Neuronal stem cell (in vitro differentiated cells): ENCODE measurements around the gene MRPL24.

Experiments
- DNase-seq: peaks from one replicate; pipeline ENCODE4 v3.0.0-alpha.2; 2013; ENCODE audit warnings: low spot score
- H2AFZ ChIP-seq: one replicate; pipeline ENCODE4 v1.6.1; 2013; ENCODE audit warnings: mild to moderate bottlenecking, low read length, inconsistent platforms
- H2AK5ac ChIP-seq: 2 replicates; pipeline ENCODE4 v1.6.1; 2013; ENCODE audit warnings: low read depth, mild to moderate bottlenecking, inconsistent platforms, low read length, moderate library complexity, mixed read lengths
- H2BK120ac ChIP-seq: 2 replicates; pipeline ENCODE4 v1.6.1; 2013; ENCODE audit warnings: low read depth, mild to moderate bottlenecking, inconsistent platforms, low read length, moderate library complexity, mixed read lengths
- H2BK12ac ChIP-seq: one replicate; pipeline ENCODE4 v1.6.1; 2013; ENCODE audit warnings: low read length, inconsistent platforms
- H2BK15ac ChIP-seq: 2 replicates; pipeline ENCODE4 v1.6.1; 2013; ENCODE audit warnings: mild to moderate bottlenecking, low read length, inconsistent platforms, mixed read lengths
- H2BK5ac ChIP-seq: one replicate; pipeline ENCODE4 v1.6.1; 2013; ENCODE audit warnings: inconsistent platforms, mild to moderate bottlenecking, low read length, moderate library complexity
- H3K14ac ChIP-seq: one replicate; pipeline ENCODE4 v1.6.1; 2013; ENCODE audit warnings: low read length, inconsistent platforms
- H3K18ac ChIP-seq: 2 replicates; pipeline ENCODE4 v1.6.1; 2013; ENCODE audit warnings: low read length, inconsistent platforms
- H3K23ac ChIP-seq: 2 replicates; pipeline ENCODE4 v1.6.1; 2013; ENCODE audit warnings: low read depth, mild to moderate bottlenecking, mixed read lengths, low read length, inconsistent platforms; ENCODE audit not compliant: poor library complexity
- H3K27ac ChIP-seq: replicated peaks from 3 replicates; pipeline ENCODE4 v1.5.1; 2013; ENCODE audit warnings: low read length, inconsistent platforms
- H3K27me3 ChIP-seq, 3 experiments: 2 replicates each; pipeline ENCODE4 v1.6.1; 2013; ENCODE audit warnings: low read length in 3 of 3, mild to moderate bottlenecking in 2 of 3, inconsistent platforms in 1 of 3, low read depth in 1 of 3, mixed read lengths in 1 of 3, moderate library complexity in 1 of 3; ENCODE audit not compliant: control insufficient read depth in 3 of 3, insufficient read depth in 3 of 3
- H3K36me3 ChIP-seq, 2 donors: replicated peaks in 1 of 2; 2 replicates each; pipeline ENCODE4 v1.6.1; 2013; ENCODE audit warnings: low read length in 2 of 2; ENCODE audit not compliant: control insufficient read depth in 2 of 2, insufficient read depth in 2 of 2
- H3K4ac ChIP-seq: 2 replicates; pipeline ENCODE4 v1.6.1; 2013; ENCODE audit warnings: inconsistent platforms, mild to moderate bottlenecking, low read length, moderate library complexity
- H3K4me1 ChIP-seq, 2 donors: 1 replicate in 1 of 2; 2 replicates in 1 of 2; pipeline ENCODE4 v1.6.1; 2013; ENCODE audit warnings: low read length in 2 of 2, low read depth in 1 of 2; ENCODE audit not compliant: control insufficient read depth in 2 of 2, insufficient read depth in 1 of 2
- H3K4me2 ChIP-seq: one replicate; pipeline ENCODE4 v1.6.1; 2013; ENCODE audit warnings: mild to moderate bottlenecking, low read length, inconsistent platforms; ENCODE audit not compliant: insufficient read depth, poor library complexity, severe bottlenecking
- H3K4me3 ChIP-seq, 2 donors: 2 replicates each; pipeline ENCODE4 v1.5.1; 2013; ENCODE audit warnings: low read length in 2 of 2, mild to moderate bottlenecking in 2 of 2, inconsistent platforms in 1 of 2, moderate library complexity in 1 of 2
- H3K79me1 ChIP-seq: one replicate; pipeline ENCODE4 v1.6.1; 2013; ENCODE audit warnings: low read depth, mild to moderate bottlenecking, inconsistent platforms, low read length, moderate library complexity
- H3K9ac ChIP-seq: one replicate; pipeline ENCODE4 v1.6.1; 2013; ENCODE audit warnings: mild to moderate bottlenecking, low read depth, low read length, inconsistent platforms; ENCODE audit not compliant: poor library complexity
- H3K9me3 ChIP-seq, 2 donors: replicated peaks in 1 of 2; 2 replicates each; pipeline versions ENCODE3 to v1.6.1; 2013; ENCODE audit warnings: low read length in 2 of 2, mild to moderate bottlenecking in 2 of 2, inconsistent platforms in 1 of 2, low read depth in 1 of 2, mixed read lengths in 1 of 2, moderate library complexity in 1 of 2; ENCODE audit not compliant: control insufficient read depth in 2 of 2, insufficient read depth in 1 of 2
- H4K8ac ChIP-seq: one replicate; pipeline ENCODE4 v1.6.1; 2013; ENCODE audit warnings: low read depth, mild to moderate bottlenecking, inconsistent platforms, low read length, moderate library complexity
- H4K91ac ChIP-seq: one replicate; pipeline ENCODE4 v1.6.1; 2013; ENCODE audit warnings: low read length, low read depth, mild to moderate bottlenecking, inconsistent platforms; ENCODE audit not compliant: poor library complexity
- WGBS, 2 donors: extraction: QIAGEN DNeasy Blood & Tissue Kit; methylation state at CpG; one replicate each; pipeline ENCODE4 v1.1.7; 2013; ENCODE audit warnings: missing lambda C conversion rate in 2 of 2, mixed read lengths in 1 of 2; ENCODE audit not compliant: insufficient read length in 2 of 2, insufficient replicate concordance in 1 of 2; ENCODE audit errors: extremely low coverage in 2 of 2; 5-methylcytosine and 5-hydroxymethylcytosine counted together

The MRPL24 gene

DNA sequence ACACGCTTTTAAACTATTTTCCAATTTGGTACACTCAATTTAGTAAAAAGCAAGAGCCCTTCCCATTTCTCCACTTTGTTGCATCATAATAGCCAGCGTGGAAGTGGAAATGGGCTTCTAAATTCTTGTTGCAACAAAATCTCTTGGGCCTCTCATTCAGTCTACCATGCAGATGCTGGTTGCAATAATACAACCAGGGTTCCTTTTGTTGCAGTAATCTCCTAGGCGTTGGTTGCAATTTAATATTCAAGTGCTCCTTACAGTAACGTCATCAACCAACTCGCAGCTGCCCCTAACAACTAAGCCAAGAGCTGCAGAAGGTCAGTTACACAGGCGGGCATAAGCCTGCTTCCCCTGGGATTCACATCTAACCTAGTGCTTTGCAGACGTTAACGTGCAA lies 13.3 kb upstream of the MRPL24 start:
- Histone ChIP-seq H3K4me1 (peaks cover 10 to 15% of the 10 kb centered on the region in 2 donors), H2AFZ (no peak overlapping the region), H3K36me3 (peaks cover 2 to 16% of the 10 kb centered on the region in 2 donors), H3K9ac (no peak overlapping the region), H4K91ac (no peak overlapping the region), H3K14ac (no peak overlapping the region), H3K79me1 (peaks cover 8% of the 10 kb centered on the region), H3K4ac (no peak overlapping the region), H4K8ac (no peak overlapping the region), H2BK12ac (no peak overlapping the region), H2BK120ac (no peak overlapping the region), H3K18ac (no peak overlapping the region), H3K4me3 (no peak overlapping the region), H2BK15ac (no peak overlapping the region), H3K27ac (no peak overlapping the region), H3K23ac (no peak overlapping the region), H2BK5ac (no peak overlapping the region), H3K4me2 (no peak overlapping the region), H3K27me3 (no peaks in the 10 kb centered on the region), H2AK5ac (no peak overlapping the region), H3K9me3 (no peaks in the 10 kb centered on the region)
- DNase-seq = no peak
- WGBS, 2 donors = no CpG with 5 or more reads among the region's 8 CpGs

DNA sequence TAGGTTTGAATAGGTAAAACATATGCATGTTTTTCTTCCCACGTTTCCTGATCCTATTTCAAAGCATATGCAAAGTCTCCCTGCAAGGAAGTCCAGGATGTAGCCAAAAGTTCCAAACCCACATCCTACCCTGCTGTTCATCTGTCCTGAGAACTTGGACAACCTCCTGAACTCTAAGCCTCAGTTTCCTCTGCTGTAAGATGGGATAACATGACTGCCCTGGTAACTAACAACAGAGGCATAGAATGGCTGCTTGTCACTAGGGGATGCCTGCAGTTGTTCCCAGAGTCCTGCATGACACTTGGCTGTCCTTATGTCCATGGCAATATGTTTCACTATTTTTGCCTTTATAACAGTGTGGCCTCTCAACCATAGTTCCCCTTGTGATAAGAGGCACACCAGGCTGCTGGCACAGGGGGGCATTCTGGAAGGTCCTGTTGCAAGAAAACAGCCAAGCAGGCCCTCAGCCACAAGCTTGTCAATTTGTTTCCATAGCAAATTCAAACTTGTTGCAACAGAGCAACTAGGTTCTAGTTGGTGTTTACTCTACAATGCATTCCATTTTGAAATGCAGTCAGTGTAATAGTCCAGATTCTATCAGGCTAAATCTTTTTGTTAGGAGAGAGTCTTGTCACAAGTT lies 12.1 kb upstream of the MRPL24 start:
- Histone ChIP-seq H3K18ac (no peak overlapping the region), H3K4me1 (peaks cover 22 to 28% of the 10 kb centered on the region in 2 donors), H3K23ac (no peak overlapping the region), H3K9me3 (no peaks in the 10 kb centered on the region), H2BK120ac (no peak overlapping the region), H2BK12ac (no peak overlapping the region), H4K91ac (no peak overlapping the region), H3K4ac (no peak overlapping the region), H2AK5ac (no peak overlapping the region), H3K27ac (no peak overlapping the region), H3K4me3 (peak overlapping the region; percentile 0 to 83), H4K8ac (no peak overlapping the region), H2BK15ac (no peak overlapping the region), H2BK5ac (no peak overlapping the region), H2AFZ (no peak overlapping the region), H3K9ac (no peak overlapping the region), H3K27me3 (no peaks in the 10 kb centered on the region), H3K79me1 (peaks cover 8% of the 10 kb centered on the region), H3K4me2 (no peak overlapping the region), H3K36me3 (peaks cover 2 to 23% of the 10 kb centered on the region in 2 donors), H3K14ac (no peak overlapping the region)
- DNase-seq = no peak
- no CpG with 5 or more reads among the region's 1 CpG for WGBS, 2 donors

DNA sequence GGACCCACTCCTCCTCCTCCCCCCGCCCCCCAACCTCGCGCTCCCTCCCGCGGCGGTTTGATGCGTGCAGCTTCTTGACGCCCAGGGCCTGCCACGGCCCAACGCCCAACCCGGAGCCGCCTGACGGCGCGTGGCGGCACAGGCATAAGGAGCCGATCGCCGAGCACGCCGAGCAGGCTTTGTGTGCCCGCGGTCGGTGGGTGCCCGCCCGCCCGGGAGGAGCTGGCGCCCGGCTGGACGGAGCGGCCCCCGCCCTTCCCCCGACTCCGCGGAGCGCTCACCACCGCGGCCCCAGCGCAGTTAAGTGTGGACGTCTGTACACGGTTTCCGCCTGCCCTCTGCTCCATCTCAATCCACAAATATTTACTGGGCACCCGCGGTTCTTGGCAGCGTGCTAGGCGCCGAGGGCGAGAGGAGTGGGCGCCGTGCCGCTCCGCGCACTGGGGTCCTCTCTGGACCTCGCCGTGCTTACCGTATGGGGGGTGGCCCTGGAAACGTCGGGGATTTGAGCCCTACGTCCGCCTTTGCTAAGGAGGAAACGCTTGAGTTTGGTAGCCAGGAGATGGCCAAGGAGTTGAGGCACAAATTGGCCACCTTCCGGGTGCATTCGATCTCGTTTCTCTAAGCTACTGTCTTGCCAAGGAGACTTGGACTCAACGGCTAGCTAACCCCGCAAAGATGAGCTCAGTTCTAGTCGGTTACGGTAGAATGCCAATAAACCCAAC lies 11.0 kb upstream of the MRPL24 start:
- Histone ChIP-seq H2AK5ac (peak overlapping the region; percentile 10), H3K23ac (peak overlapping the region; percentile 92), H4K8ac (peak overlapping the region; percentile 83), H3K18ac (peak overlapping the region; percentile 99), H2AFZ (peak overlapping the region; percentile 88), H2BK5ac (peak overlapping the region; percentile 92), H3K4me3 (peak overlapping the region; percentile 83 to 90), H2BK12ac (peak overlapping the region; percentile 7), H3K4me2 (peak overlapping the region; percentile 52), H3K9ac (peak overlapping the region; percentile 98), H3K9me3 (no peaks in the 10 kb centered on the region), H2BK120ac (peak overlapping the region; percentile 82), H3K4me1 (peaks cover 26 to 36% of the 10 kb centered on the region in 2 donors), H3K36me3 (peaks cover 2 to 23% of the 10 kb centered on the region in 2 donors), H3K14ac (peak overlapping the region; percentile 86), H2BK15ac (peak overlapping the region; percentile 87), H3K27me3 (no peaks in the 10 kb centered on the region), H4K91ac (peak overlapping the region; percentile 93), H3K27ac (peak overlapping the region; percentile 72), H3K79me1 (peaks cover 8% of the 10 kb centered on the region), H3K4ac (peak overlapping the region; percentile 87)
- no CpG with 5 or more reads among the region's 68 CpGs for WGBS, 2 donors
- DNase-seq = peak; percentile 94

DNA sequence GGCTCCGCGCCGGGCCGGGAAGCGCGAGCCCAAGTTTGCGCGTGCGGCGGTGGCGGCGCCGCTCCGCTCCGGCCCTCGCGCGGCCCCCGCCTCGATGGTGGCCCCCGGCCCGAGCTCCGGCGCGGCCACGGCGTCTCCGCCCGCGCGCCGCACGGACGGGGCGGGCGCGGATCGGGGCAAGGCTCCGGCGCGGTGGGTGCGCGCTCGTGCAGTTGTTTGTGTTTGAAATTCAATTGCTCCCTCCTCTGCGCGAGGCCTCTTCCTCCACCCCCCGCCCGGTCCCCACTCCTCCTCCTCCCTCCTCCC lies 10.5 kb upstream of the MRPL24 start, which contains the start of gene HDGF:
Gene HDGF (minus strand): TSS at position 225 of the 306 bp plus-strand sequence. CDS start 246 bp downstream, outside the sequence.
- H2BK15ac ChIP-seq = peak within 1 kb of the TSS; percentile 87
- DNase-seq = no peak
- H3K18ac ChIP-seq = peak within 1 kb of the TSS; percentile 99
- peak within 1 kb of the TSS; percentile 98 for H2AK5ac ChIP-seq
- peaks cover 8% of the 10 kb centered on the region for H3K79me1 ChIP-seq
- peak within 1 kb of the TSS; percentile 98 for H3K9ac ChIP-seq
- H3K4me3 ChIP-seq = peak within 1 kb of the TSS; percentile 83 to 96
- peaks cover 2 to 23% of the 10 kb centered on the region in 2 donors for H3K36me3 ChIP-seq
- no peaks in the 10 kb centered on the region for H3K9me3 ChIP-seq
- peak within 1 kb of the TSS; percentile 86 for H3K14ac ChIP-seq
- peak within 1 kb of the TSS; percentile 97 for H2BK5ac ChIP-seq
- peak within 1 kb of the TSS; percentile 7 for H2BK12ac ChIP-seq
- H3K4ac ChIP-seq = peak within 1 kb of the TSS; percentile 87
- WGBS, 2 donors = no CpG with 5 or more reads among the region's 48 CpGs
- no peaks in the 10 kb centered on the region for H3K27me3 ChIP-seq
- peak within 1 kb of the TSS; percentile 92 for H3K23ac ChIP-seq
- peak within 1 kb of the TSS; percentile 94 for H3K4me2 ChIP-seq
- peak within 1 kb of the TSS; percentile 88 for H2AFZ ChIP-seq
- H4K91ac ChIP-seq = peak within 1 kb of the TSS; percentile 93
- H3K4me1 ChIP-seq = peaks cover 27 to 39% of the 10 kb centered on the region in 2 donors
- H4K8ac ChIP-seq = peak within 1 kb of the TSS; percentile 83
- peak within 1 kb of the TSS; percentile 88 for H2BK120ac ChIP-seq
- H3K27ac ChIP-seq = peak within 1 kb of the TSS; percentile 84
